K562 (cell line): ENCODE data around the gene BRAP. TPM values are rescaled to one million over a fixed set of nuclear protein-coding genes. Genes with fewer than 3 reads are reported as not detected.
"Not testable (repeated sequence)": the region's sequence is repeated elsewhere in the genome, so short reads cannot be mapped to it uniquely, and the experiment has no call there.

ENCODE experiments used
- ATAC-seq: fragments of 200-7000 bp; cut with Tn5 transposase; 3 replicates; pipeline ENCODE4 v1.9.1; 2020; ENCODE audit warnings: moderate library complexity
- BruUV-seq: library from RNA; stranded (reverse); fragments of 400-500 nt; replicated peaks from 2 replicates; lab custom pipeline; 2021; lab: Mats Ljungman, UMichigan
- CTCF ChIA-PET: fragments of 300-600 bp; formaldehyde crosslinking; extraction: SDS; loops from one replicate; lab custom pipeline; 2021; ENCODE audit warnings: low intra/inter-chr PET ratio; lab: Yijun Ruan, JAX
- POLR2A ChIA-PET: fragments of 300-600, 350-650 bp; sonication (Branson Sonifier 250); formaldehyde crosslinking; extraction: SDS; loops from one replicate; lab custom pipeline; 2021; ENCODE audit warnings: antibody characterized with exemption, inconsistent platforms; lab: Yijun Ruan, JAX
- DNase-seq, 4 experiments: peaks; one replicate each; pipeline versions ENCODE4 v3.0.0 to v3.0.0-alpha.2; 2011 to 2018; ENCODE audit warnings: low spot score in 3 of 4, mixed read lengths in 3 of 4; ENCODE audit errors: extremely low read depth in 1 of 4
- FAIRE-seq: peaks from 2 replicates; lab custom pipeline; 2011; peaks lifted over from hg19 to GRCh38; lab: Jason Lieb, UNC
- H2AFZ ChIP-seq: 2 replicates; pipeline ENCODE4 v1.6.0; 2011; ENCODE audit warnings: low read depth, low read length, control low read depth, inconsistent platforms
- H3K27ac ChIP-seq: fragments of 200-600 bp; 3 replicates; pipeline ENCODE4 v1.8.0; 2011; ENCODE audit warnings: low read depth, mild to moderate bottlenecking, control low read depth, inconsistent platforms, low read length, moderate library complexity, mixed read lengths; ENCODE audit errors: extremely low read depth
- H3K27me3 ChIP-seq, 2 experiments: fragments of 300-600 bp in 1 of 2; 2 replicates in 1 of 2; 3 replicates in 1 of 2; pipeline versions ENCODE4 v1.6.0 to v1.8.0; 2011; ENCODE audit warnings: inconsistent platforms in 2 of 2, low read length in 2 of 2, mild to moderate bottlenecking in 1 of 2, mixed read lengths in 1 of 2, moderate library complexity in 1 of 2; ENCODE audit not compliant: control insufficient read depth in 2 of 2, insufficient read depth in 2 of 2
- H3K36me3 ChIP-seq: fragments of 300-600 bp; 3 replicates; pipeline ENCODE4 v1.8.0; 2011; ENCODE audit warnings: mild to moderate bottlenecking, low read length, inconsistent platforms; ENCODE audit not compliant: control insufficient read depth, insufficient read depth
- H3K4me1 ChIP-seq, 2 experiments: fragments of 200-600 bp in 1 of 2; replicated peaks in 1 of 2; 2 replicates in 1 of 2; 3 replicates in 1 of 2; pipeline versions ENCODE4 v1.5.1 to v1.8.0; 2011; ENCODE audit warnings: inconsistent platforms in 2 of 2, low read length in 2 of 2, mild to moderate bottlenecking in 1 of 2, mixed read lengths in 1 of 2, moderate library complexity in 1 of 2; ENCODE audit not compliant: control insufficient read depth in 2 of 2, insufficient read depth in 2 of 2
- H3K4me2 ChIP-seq: 2 replicates; pipeline ENCODE4 v1.6.1; 2011; ENCODE audit warnings: low read length, control low read depth, inconsistent platforms, mixed read lengths; ENCODE audit not compliant: insufficient read depth
- H3K4me3 ChIP-seq: fragments of 200-600 bp; sonication (generic), shearing (Covaris generic); 2 replicates; pipeline ENCODE4 v1.5.1; 2016; ENCODE audit warnings: control low read depth, inconsistent platforms
- H3K79me2 ChIP-seq: fragments of 200-600 bp; 3 replicates; pipeline ENCODE4 v1.8.0; 2011; ENCODE audit warnings: low read length, inconsistent platforms; ENCODE audit not compliant: control insufficient read depth, insufficient read depth
- H3K9ac ChIP-seq, 2 experiments: 2 replicates each; pipeline versions ENCODE4 v1.6.0 to v1.6.1; 2011; ENCODE audit warnings: low read depth in 2 of 2, low read length in 2 of 2, control low read depth in 1 of 2, inconsistent platforms in 1 of 2, mild to moderate bottlenecking in 1 of 2, mixed read lengths in 1 of 2; ENCODE audit not compliant: insufficient read depth in 1 of 2
- H3K9me1 ChIP-seq: one replicate; pipeline ENCODE4 v1.6.0; 2011; ENCODE audit warnings: inconsistent platforms, mild to moderate bottlenecking, low read length, moderate library complexity; ENCODE audit not compliant: control insufficient read depth, insufficient read depth
- H3K9me3 ChIP-seq: replicated peaks from 2 replicates; pipeline ENCODE4 v1.5.1; 2011; ENCODE audit warnings: low read depth, low read length, inconsistent platforms; ENCODE audit not compliant: control insufficient read depth, insufficient read depth
- H4K20me1 ChIP-seq: replicated peaks from 2 replicates; pipeline ENCODE4 v1.6.1; 2011; ENCODE audit warnings: low read length, inconsistent platforms, mixed read lengths; ENCODE audit not compliant: control insufficient read depth, insufficient read depth
- CHD2 ChIP-seq: IDR thresholded peaks from 2 replicates; pipeline ENCODE4 v1.6.1; 2011; ENCODE audit warnings: low read depth, low read length
- PREB ChIP-seq: sonication (generic); formaldehyde crosslinking; IDR thresholded peaks from 2 replicates; pipeline ENCODE4 v1.8.1; 2023; ENCODE audit warnings: mild to moderate bottlenecking, missing genetic modification reagents
- RB1 ChIP-seq: fragments of 450-650 bp; IDR thresholded peaks from 2 replicates; pipeline ENCODE4 v1.6.1; 2017; ENCODE audit warnings: low read depth, mild to moderate bottlenecking
- ZNF133 ChIP-seq: fragments of 250-450 bp; sonication (Bioruptor Pico); IDR thresholded peaks from 2 replicates; pipeline ENCODE4 v1.4.0; 2020; ENCODE audit warnings: mild to moderate bottlenecking
- ZNF282 ChIP-seq: sonication (generic); formaldehyde crosslinking; IDR thresholded peaks from 2 replicates; pipeline ENCODE4 v1.8.1; 2023; ENCODE audit warnings: missing genetic modification reagents
- ZZZ3 ChIP-seq: fragments of 450-650 bp; IDR thresholded peaks from 2 replicates; pipeline ENCODE4 v1.6.1; 2016; ENCODE audit warnings: antibody characterized with exemption, mild to moderate bottlenecking, moderate library complexity
- WGBS: fragments of 100-300 bp; shearing (Covaris generic); methylation state at CpG from one replicate; pipeline ENCODE4 v1.1.6; 2016; ENCODE audit warnings: low coverage, mixed read lengths; ENCODE audit not compliant: insufficient coverage; ENCODE audit errors: missing lambda C conversion rate; 5-methylcytosine and 5-hydroxymethylcytosine counted together
- in situ Hi-C: fragments of 300-500 bp; cut with MboI; formaldehyde crosslinking; loops from 4 replicates; pipeline ENCODE4 v1.15.0; 2018; ENCODE audit warnings: inconsistent platforms, mixed read lengths
- intact Hi-C: fragments of 100-400 bp; cut with micrococcal nuclease; formaldehyde crosslinking; loops from 2 replicates; pipeline ENCODE4 v1.14.2; 2022
- polyA plus RNA-seq, 8 experiments: library from polyadenylated mRNA; depleted of rRNA in 4 of 8; stranded (reverse) in 5 of 8; unstranded in 3 of 8; fragments of >200 nt; fragmentation: Nextera tagmentation in 2 of 8; fragmentation: Illumina TruSeq in 1 of 8; extraction: Ambion mirVana in 2 of 8; extraction: Trizol in 1 of 8; gene quantifications; 2 replicates each; pipeline versions ENCODE4 v1.2.1 to v1.2.3, GENCODE V29; 2011 to 2014; ENCODE audit warnings: inconsistent platforms in 1 of 8, missing spikeins in 1 of 8
- total RNA-seq, 7 experiments: library from RNA; depleted of rRNA in 6 of 7; stranded (reverse); fragments of >200 nt in 6 of 7; fragmentation: Illumina TruSeq in 2 of 7; extraction: Trizol in 2 of 7; gene quantifications; 2 replicates each; pipeline versions ENCODE4 v1.2.1 to v1.2.3, GENCODE V29; 2011 to 2021; ENCODE audit warnings: low replicate concordance in 1 of 7

Gene BRAP
- total and polyA plus RNA-seq, 9 of the 15 experiments (the other 6 are each of a cell fraction or from before 2014, with no cell fraction given) = 2.2 to 32.6 (median 27.5) TPM

- no TSS peak for BruUV-seq
- in situ Hi-C loops (no loop called here), intact Hi-C loops (no loop called here)
- H3K9me1 ChIP-seq = no peaks in the 10 kb centered on the region
- no peaks in the 10 kb centered on the region for H4K20me1 ChIP-seq
- DNase-seq (no peak), FAIRE-seq (no peak), ATAC-seq (no peak)
- WGBS = 82% methylated on average over 6 of the region's 6 CpGs
- H3K4me1 ChIP-seq = no peaks in the 10 kb centered on the region
- no peaks in the 10 kb centered on the region for H3K27me3 ChIP-seq
- no peak overlapping the region for H3K9ac ChIP-seq
- no peak overlapping the region for H2AFZ ChIP-seq
- TF ChIP-seq ZNF133 = no peak
- no peak for TF ChIP-seq ZNF282 (CRISPR knock-in tag)
- no peak for TF ChIP-seq PREB (CRISPR knock-in tag)
- no peak for TF ChIP-seq RB1
- no peak for TF ChIP-seq ZZZ3
- no peak for TF ChIP-seq CHD2
- H3K36me3 ChIP-seq = peaks cover 84% of the 10 kb centered on the region; the same call in 2 of the 3 replicates
- ChIA-PET POLR2A (interaction anchor here (1.0 to 2.3 kb wide), 2 partner anchors 9 to 13 kb away, joined by 5 to 6 read pairs; no protein-coding TSS in a partner anchor), CTCF (no interaction called here)
- H3K27ac ChIP-seq = no peak overlapping the region
- H3K4me2 ChIP-seq = no peak overlapping the region
- H3K79me2 ChIP-seq = no peaks in the 10 kb centered on the region
- no peaks in the 10 kb centered on the region for H3K9me3 ChIP-seq
- H3K4me3 ChIP-seq = no peak overlapping the region
Observed at GRCh38 chr12:111653596-111653995, 32.2 kb downstream of the BRAP start.

GRCh38 chr12:111652530-111652929 is 33.2 kb downstream of the BRAP start:
- DNase-seq, H3K4me1 ChIP-seq, H3K4me3 ChIP-seq, H3K27ac ChIP-seq, H3K27me3 ChIP-seq, in situ Hi-C loops, H3K9ac ChIP-seq, H4K20me1 ChIP-seq, ATAC-seq, H3K9me1 ChIP-seq, H3K4me2 ChIP-seq, H2AFZ ChIP-seq, H3K79me2 ChIP-seq, H3K9me3 ChIP-seq, BruUV-seq, intact Hi-C loops, FAIRE-seq: not testable (repeated sequence)
- ChIA-PET CTCF (interaction anchor here (0.5 kb wide), 1 partner anchor 79 kb away, joined by 3 read pairs; no protein-coding TSS in a partner anchor), POLR2A (interaction anchor here (0.9 kb wide), 1 partner anchor 24 kb away, joined by 3 read pairs; no protein-coding TSS in a partner anchor)
- H3K36me3 ChIP-seq = peaks cover 74% of the 10 kb centered on the region; the same call in 2 of the 3 replicates
- WGBS = 86% methylated on average over 8 of the region's 9 CpGs
